Measurements from ENCODE around the gene ARAP3.

The ARAP3 gene

DNA sequence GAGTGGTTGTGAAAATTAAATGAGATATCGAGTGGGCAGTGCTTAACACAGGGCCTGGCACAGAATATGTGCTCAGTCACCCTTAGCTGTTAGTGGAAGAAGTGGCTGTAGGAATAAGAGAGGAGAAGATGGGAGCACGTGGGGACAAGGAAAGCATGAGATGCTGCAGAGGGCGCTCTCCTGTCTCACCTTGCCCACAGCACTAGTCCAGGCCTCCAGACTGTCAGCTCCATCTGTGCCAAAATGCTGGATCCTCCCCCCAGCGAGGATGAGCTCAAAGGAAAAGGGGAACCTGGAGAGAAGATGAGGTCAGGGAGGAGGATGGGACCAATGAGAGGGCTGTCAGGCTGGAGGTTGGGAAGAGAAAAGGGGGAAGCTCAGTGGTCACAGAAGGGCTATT lies 12.5 kb downstream of the ARAP3 start:
- DNase-seq = no peak

DNA sequence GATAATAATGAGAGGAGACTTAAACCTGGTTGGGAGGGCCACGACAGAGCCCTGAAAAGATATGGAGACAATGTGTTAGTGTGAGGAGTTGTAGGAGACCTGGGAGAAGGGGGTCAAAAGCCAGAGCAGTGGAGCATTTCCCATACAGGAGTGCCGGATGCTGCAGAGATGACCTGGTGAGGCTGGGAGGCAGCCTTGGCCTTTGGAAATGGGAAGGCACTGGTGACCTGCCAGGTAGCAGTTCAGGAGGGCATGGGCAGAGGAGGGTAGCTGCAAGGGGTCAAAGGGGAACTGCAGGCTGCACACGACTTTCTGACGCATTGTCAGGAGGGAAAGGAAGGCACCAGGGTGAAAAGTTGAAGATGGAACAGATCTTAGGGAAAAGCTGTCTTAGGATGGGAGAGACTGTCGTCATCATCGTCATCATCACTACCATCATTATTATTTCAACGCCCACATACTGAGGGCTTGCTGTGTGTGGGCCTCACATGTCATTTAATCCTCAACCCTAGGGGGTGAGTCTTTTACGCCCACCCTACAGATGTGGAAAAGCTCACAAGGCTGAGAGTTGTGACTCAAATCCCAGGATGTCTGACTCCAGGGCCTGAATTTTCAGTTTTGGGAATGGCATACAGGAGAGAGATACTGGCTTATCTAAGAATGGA lies 13.3 kb downstream of the ARAP3 start:
- DNase-seq = no peak

DNA sequence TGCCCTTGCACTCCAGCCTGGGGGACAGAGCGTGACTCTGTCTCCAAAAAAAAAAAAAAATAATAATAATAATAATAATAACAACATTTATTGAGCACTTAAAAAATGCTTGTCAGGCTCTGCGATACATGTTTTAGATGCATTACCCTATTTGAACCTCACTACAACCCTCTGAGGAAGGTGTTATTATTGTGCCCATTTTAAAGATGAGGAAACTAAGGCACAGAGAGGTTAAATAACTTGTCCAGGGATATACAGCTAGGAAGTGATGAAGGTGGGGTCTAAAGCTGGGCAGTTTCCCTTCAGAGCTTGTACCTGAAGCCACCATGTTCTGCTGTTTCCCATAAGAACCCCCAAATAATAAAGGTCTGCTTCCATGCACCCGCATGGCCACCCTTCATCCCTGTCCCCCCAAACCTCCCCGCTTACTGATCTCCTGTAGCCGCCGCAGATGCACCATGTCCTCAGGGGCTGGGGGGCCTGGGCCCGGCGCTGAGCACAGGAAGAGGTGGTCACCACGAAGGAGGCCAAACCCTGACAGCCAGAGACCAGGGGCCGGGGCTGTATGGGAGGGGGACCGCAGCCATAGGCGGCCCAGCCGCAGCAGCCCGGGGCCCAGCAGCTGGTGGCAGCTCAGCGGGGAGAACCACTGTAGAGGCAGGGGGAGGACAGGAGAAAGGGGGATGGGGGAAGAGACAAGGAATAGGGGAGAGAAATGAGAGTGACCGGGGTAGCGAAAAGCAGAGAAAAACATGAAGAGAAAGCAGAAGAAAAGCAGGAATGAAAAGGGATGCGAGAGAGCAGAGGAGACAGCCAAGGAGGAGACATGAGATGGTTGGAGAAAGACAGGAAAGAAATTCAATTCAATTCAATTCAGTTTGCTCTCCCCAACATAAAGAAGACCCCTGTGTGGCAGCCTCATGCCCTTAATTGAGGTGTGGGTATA lies 15.8 kb downstream of the ARAP3 start:
- DNase-seq = no peak

DNA sequence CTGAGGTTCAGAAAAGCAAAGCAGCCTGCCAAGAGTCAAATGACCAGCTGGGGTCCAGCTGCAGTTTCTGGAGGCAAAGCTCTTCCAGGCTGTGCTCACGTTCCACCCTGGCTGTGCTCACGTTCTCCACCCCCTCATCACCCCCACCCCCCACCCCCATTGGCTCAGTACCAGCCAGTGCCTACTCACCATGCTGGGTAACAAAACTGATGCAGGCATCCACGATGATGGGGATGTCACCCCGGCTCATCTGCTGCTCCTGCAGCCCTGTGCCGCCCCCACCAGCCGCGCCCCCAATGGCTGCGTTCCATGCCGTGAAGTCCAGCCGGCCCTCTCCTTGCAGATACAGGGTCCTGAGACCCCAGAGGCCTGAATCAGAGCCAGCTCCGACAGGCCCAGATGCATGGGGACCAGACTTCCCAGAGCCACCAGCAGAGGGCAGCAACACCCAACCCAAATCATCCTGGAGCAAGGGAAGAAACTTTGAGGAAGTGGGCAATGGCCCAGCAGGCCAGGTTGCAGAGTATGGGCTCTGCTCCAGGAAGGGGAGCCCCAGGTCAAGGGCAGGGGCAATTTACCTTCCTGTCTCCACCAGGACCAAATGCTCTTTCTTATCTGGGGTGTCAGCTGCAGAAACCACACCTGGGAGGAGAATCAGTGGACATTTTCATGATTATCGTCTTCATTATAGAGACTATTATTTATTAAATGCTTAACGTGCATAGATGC lies 17.1 kb downstream of the ARAP3 start:
- DNase-seq = peak; percentile 71 to 74

DNA sequence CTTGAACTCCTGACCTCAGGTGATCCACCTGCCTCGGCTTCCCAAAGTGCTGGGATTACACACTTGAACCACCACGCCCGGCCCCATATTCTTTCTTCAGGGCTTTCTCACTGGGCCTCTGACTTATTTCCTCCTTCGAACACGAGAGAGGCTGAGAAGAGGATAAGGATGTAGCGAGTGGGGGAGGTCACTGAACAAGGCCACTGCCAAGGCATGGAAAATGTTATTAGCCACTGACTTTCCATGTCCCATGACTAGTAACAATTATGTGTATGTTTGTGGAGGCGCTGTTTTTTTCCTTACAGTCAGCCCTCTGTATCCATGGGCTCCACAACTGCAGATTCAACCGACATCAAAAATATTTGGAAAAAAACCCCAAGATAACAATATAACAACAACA lies 18.5 kb downstream of the ARAP3 start:
- DNase-seq = no peak

DNA sequence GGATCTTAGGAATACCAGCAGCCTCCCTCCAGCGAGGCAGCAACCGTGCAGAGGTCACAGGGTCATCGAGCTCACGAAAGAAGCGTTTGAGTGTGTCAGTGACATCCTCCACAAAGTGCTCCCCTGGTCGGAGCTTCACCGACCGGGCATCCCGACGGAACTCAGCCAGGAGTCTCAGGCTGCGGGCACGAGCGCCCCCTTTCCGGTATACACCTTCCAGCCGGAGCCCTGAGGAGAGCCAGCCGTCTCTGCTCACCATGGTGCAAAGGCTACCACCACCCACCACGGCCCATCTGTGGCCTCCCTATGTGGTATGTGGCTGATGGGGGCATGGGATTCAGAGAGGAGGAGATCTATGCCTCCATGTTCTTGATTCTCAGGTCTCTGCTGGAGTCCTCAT lies 20.0 kb downstream of the ARAP3 start:
- no peak for DNase-seq

DNA sequence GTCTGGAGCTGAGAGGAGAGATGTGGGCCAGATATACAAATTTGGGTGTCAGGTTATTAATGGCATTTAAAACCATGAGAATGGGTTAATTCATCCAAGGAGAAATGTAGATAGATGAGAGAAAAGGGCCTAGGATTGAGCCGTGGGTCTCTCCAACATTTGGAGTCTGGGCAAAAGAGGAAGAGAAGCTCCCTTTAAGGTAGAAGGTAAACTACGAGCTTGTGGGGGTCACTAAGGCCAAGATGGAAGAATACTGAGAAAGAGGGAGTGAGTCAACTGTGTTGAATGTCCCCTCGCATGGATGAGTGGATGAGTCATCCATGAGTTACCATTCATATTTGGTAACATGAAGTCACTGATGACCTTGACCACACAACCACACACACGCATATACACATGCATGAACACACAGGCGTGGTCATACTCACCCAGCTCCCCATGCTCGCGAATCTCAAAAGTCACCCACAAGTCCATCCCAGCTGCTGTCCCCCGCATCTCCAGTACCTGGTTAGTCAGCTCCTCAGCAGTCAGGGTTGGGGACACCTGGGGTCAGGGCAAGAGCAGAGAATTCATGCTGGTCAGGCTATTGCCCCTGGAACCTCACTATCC lies 24.0 kb downstream of the ARAP3 start:
- no peak for DNase-seq

DNA sequence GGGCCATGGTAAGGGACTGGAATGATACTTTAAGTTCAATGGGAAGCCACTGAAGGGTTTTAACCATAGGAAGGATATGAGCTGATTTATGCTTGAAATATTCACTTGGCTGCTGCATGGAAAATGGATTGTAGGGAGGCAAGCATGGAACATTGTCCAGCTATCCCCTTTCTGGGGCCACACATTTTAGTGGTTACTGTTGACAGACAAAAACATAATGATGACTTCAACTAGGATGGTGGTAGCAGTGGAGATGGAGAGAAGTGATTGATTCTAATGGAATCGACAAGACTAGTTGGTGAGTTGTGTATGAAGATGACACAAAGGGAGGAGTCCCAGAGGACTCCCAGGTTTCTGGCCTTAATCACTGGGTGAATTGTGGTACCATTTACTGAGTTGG lies 24.6 kb downstream of the ARAP3 start:
- no peak for DNase-seq

DNA sequence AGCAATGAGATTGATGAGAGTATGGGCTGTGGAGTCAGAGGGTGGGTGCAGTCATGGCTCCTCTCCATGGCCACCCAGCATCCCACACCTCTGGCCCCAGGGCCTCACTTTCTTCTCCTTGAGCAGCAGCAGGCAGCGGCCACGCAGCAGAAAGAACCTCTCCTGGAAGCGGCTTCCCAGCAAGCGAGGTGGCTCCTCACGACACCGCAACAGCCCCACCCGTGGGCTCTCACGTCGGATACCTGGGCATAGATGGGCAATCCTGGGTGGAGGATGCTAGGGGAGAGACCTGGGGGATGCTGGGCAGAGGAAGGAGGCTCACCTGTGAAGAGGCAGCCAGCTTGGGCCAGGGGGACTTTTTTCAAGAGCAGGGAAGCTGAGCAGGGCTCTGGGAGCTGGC lies 25.6 kb downstream of the ARAP3 start:
- DNase-seq = no peak

DNA sequence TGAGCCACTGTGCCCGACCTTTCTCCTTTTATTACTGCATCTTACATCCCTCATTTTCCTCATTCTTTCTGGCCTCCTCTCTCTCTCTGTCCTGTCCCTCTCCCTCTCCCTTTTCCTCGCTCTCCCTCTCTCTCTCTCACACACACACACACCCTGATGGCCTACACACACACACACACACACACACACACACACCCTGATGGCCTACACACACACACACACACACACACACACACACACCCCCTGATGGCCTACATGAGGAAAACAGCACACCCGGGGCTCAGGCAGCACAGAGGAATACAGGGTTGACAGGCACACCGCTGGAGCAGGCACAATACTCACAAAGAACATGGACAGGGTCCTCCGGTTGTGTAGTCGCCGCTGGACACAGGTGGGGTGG lies 27.0 kb downstream of the ARAP3 start:
- DNase-seq = no peak

DNA sequence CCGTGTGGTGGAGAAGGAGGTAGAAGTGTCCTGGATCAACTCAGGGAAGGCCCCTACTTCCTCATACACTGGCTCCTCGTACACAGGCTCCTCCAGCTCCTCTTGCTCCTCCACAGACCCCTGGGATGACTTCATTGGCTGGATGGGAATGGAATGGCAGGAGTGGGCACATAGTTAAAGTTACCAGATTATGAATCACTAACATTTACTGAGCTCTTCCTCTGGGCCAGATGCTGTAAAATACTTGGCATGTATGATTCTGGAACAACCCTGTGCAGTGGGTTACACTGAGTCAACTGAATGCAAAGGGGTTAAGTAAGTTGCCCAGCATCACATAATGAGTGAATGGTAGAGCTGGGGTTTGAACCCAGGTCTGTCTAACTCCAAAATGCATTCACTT lies 27.7 kb downstream of the ARAP3 start:
- no peak for DNase-seq

DNA sequence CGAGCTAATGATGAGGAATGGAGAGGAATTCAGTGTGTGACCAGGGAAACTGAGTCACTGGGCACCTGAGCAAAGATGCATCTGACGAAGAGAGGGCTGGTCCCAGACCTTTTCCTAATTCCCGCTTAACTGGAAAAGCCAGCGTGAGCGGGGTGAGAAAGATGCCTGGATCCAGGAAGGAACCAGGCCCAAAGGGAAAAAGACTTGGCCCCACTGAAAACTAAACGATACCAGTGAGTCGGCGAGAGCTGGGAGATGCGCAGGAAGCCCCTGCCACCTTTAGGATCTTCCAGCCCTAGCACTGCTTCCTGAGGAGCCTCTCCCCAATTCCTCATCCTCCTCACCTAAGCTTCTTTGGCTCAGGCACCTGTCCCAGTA lies 30.3 kb downstream of the ARAP3 start:
- no peak for DNase-seq

DNA sequence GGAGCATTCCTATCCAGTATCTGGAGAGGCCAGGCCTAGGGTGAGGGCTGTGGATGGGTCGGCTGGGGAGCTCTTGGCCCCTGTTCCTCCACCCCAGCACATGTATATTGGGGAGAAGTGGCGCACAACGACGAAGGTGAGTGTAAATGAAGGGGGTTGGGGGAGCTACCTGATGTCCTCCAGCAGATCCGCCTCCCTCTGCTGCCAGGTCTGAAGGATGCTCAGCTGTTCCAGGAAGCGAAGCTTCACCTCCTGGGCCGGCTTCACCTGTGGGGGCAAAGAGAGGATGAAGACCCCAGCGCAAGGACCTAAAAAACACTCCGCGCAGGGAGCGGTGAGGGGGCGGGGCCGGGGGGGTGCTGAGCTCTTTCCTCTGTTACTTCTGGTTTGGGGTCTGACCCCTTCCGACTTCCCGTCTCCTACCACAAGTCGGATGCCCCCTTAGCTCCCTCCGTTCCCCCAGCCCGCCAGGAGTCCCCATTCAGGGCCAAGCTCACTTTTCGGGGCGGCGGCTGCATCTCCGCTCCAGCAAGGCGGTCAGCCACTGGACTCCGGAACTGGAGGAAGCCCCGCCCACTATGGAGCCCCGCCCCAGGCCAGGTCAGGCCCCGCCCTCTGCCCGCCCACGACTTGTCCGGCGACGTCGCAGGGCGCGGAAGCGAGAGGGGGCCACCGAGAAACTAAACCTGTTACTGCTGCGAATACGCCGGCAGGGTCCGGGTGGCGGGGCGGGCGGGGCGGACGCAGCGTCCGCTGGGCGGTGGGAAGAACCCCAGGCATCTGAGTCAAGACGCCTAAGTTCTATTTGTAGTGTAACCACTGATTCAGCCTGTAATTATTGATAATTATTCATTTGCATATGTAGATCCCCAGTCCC lies 30.9 kb downstream of the ARAP3 start, which contains the start of gene FCHSD1:
FCHSD1 (minus strand) TSS at position 568 of the 877 bp plus-strand sequence; CDS start at position 518, 50 bp downstream.
- peak; percentile 85 to 88 for DNase-seq

DNA sequence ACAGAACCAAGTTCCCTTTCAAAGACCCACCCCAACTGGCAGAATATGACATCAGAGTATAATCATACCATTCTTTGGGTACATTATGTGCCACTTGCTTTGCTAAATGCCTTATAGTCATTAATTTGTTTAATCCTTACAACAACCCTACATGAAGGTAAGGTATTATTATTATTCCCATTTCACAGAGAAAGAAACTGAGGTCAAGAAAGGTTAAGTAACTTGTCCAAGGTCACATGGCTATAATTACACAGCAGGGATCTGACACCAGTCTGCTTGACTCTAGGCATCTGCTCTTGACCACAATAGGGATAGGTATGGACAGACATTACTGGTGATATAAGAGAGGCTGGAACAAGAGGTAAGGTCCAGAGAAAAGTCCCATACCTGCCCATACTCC lies 32.1 kb downstream of the ARAP3 start:
- no peak for DNase-seq

DNA sequence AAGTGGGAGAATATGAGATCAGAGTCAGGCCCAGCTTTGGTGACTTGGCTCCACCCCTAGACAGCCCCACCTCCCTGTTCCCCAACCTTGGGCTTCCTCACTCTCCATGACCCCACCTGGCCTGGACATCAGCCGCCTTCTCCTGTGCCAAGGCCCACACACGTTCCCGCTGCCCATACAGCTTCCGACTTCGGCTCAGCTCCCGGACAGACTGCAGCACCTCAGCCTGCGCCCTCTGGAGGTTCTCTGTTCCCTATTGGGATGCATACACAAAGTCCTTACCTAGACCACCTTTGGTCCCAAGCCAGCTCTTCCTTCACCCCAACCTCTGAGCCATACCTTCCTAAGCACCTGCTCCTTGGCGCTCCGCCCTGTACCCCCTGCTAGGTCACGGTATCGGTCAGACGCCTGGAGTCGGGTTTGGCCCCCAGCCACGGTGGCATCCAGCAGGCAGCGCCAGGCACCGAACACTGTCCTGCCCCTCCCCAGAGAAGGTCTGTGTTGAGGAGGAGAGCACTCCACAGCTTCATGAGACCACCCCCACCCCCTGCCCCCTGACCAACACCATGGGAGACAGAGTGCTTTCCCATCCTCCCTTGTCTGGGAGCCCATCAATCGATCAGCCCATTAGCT lies 32.9 kb downstream of the ARAP3 start:
- DNase-seq = no peak

DNA sequence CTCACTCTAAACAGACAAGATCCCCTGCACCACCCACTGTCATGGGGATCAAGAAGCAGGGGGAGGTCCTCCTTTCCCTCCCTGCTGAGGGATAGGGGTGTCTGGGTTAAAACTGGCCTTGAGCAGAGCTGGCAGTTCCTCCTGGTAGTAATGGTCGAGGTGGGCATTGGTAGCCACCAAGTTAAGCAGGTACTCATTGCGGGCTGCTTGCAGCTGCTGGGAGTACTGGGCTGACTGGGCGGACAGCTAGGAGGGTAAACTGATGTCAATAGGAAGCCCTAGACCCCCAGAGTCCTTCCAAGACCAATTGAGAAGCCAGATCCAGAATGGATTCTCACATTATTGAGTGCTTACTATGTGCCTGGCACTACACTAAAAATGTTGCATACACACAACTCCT lies 34.2 kb downstream of the ARAP3 start:
- no peak for DNase-seq

DNA sequence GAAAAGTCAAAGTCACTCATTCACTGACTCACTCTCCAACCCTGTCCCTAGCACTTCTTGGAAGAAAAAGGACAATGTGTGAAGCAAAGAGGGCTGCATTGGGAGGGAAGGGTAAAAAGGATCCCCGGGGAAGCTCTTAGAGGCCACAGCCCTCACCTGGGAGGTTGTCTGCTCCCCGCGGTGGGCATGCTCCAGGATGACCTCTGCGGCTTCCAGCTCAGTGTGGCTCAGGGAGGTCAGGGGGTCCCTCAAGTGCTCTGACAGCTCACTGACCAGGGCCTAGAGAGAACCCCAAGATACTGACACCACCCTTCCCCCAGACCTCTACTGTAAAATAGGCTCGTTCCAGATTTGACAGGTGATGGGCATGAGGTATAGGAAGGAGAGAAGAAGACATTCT lies 34.8 kb downstream of the ARAP3 start:
- no peak for DNase-seq

DNA sequence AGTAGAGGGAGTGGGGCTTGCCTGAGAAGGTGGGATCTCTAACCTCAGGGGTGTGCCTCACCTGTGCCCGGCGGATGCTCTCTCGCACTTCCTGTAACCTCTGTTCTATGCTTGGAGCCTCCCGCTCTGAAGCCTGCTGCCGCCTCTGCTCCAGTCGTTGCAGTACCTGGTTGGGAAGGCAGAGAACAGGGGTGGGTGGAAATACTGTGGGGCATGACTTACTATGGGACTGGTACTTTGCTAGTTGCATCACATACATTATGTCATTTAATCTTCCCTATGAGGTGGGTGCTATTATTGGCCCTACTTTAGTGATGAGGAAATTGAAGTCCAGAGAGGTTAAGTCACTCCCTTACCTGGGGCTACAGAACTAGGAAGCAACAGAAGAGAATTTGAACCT lies 36.0 kb downstream of the ARAP3 start:
- DNase-seq = no peak

DNA sequence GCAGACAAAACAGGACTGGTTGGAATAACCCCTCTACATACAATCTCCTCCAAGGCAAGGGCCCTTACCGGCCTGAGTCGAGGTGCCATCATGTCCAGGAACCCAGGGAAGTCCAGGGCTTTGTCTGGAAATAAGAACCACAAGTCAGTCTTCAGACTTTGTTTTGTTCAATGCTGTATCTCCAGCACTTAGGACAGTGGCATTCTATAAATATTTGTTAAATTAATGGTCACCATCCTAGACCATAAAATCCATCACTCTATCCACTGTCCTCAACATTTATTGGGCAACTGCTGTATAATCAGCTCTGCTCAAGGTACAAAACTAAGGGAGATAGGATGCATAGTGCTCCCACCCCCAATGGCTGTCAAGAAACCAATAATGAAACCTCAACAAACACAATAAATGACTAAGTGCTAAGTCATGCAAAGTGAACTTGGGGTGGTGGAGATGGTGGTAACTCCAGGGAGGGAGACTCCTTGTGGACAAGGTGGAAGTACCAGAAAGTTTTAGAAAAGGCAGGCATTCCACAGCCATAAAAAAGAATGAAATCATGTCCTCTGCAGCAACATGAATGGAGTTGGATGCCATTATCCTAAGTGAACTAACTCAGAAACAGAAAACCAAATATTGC lies 40.3 kb downstream of the ARAP3 start:
- no peak for DNase-seq

DNA sequence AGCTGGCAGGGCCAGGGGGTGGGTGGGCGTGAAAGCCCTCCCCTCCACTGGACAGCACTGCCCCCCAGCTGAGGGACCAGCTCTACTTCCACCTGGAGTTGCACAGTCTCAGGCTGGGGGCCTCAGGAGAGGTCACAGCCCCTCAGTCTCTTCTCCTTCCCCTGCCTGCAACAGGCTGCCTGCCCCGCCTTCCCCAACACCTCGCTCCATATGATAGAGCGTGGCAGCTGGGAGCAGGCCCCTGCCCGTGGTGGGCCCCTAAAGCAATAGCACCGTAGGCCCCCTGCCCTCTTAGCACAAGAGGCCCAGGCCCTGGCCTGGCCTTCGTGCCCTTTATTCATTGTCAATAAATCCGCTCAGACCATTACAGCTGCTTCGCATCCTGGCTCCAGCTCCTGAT lies 41.3 kb downstream of the ARAP3 start:
- no peak for DNase-seq

DNA sequence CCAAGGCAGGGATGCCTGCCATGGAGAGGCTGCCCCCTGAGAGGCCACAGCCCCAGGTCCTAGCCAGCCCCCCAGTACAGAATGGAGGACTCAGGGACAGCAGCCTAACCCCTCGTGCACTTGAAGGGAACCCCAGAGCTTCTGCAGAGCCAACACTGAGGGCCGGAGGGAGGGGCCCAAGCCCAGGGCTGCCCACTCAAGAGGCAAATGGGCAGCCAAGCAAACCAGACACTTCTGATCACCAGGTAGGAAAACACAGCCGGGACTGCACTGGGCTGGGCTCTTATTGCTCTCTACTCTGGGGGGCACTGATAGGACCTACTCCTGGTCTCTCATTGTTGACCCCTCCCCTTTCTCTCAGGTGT lies 42.0 kb downstream of the ARAP3 start:
- no peak for DNase-seq

All from CD4-positive, alpha-beta T cell treated with Interleukin-1 beta for 1 hour (primary cell).